Esophagus squamous epithelium (tissue), 5 donors: ENCODE data around the gene SLC17A2. TPM values are rescaled to one million over a fixed set of nuclear protein-coding genes. Genes with fewer than 3 reads are reported as not detected.

Experiments used
- DNase-seq: peaks from one replicate; lab custom pipeline; 2025; lab: John Stamatoyannopoulos, UW
- H3K27ac ChIP-seq, 4 donors: fragments of 200-600 bp; sonication (generic); one replicate each; pipeline ENCODE4 v1.5.1; 2016 to 2019; ENCODE audit warnings: mild to moderate bottlenecking in 1 of 4
- H3K27me3 ChIP-seq, 4 donors: fragments of 200-600 bp; sonication (generic); 1 replicate in 3 of 4; 2 replicates in 1 of 4; pipeline versions ENCODE4 v1.5.1 to v1.6.0; 2017 to 2021; ENCODE audit warnings: antibody characterized with exemption in 1 of 4
- H3K36me3 ChIP-seq, 3 donors: fragments of 200-600 bp; sonication (generic); one replicate each; pipeline ENCODE4 v1.5.1; 2016 to 2019
- H3K4me1 ChIP-seq, 3 donors: fragments of 200-600 bp; sonication (generic); one replicate each; pipeline ENCODE4 v1.5.1; 2017 to 2019
- H3K4me3 ChIP-seq, 4 donors: fragments of 200-600 bp; sonication (generic); 1 replicate in 3 of 4; 2 replicates in 1 of 4; pipeline ENCODE4 v1.5.1; 2016 to 2019; ENCODE audit warnings: mild to moderate bottlenecking in 2 of 4, moderate library complexity in 1 of 4
- H3K9me3 ChIP-seq, 3 donors: fragments of 200-600 bp; sonication (generic); one replicate each; pipeline ENCODE4 v1.5.1; 2016 to 2019
- CTCF ChIP-seq, 6 experiments: fragments of 450-650 bp in 4 of 6; fragments of 200-600 bp in 2 of 6; sonication (generic) in 2 of 6; IDR thresholded peaks; one replicate each; pipeline ENCODE4 v1.5.1; 2016 to 2019; ENCODE audit warnings: antibody characterized with exemption in 6 of 6, mild to moderate bottlenecking in 4 of 6, moderate library complexity in 4 of 6
- POLR2A ChIP-seq, 4 donors: fragments of 450-650 bp; IDR thresholded peaks; one replicate each; pipeline ENCODE4 v1.6.1; 2017; ENCODE audit warnings: antibody characterized with exemption in 4 of 4, mild to moderate bottlenecking in 4 of 4, moderate library complexity in 3 of 4
- WGBS, 2 donors: methylation state at CpG; one replicate each; pipeline ENCODE4 v1.1.5; 2018; 5-methylcytosine and 5-hydroxymethylcytosine counted together
- intact Hi-C: fragments of 100-400 bp; cut with DNase I; formaldehyde crosslinking; loops from one replicate; pipeline ENCODE4 v1.15.0; 2022
- total RNA-seq, 4 donors: library from RNA; depleted of rRNA; stranded (reverse); fragments of >200 nt; gene quantifications; one replicate each; pipeline ENCODE4 v1.1.0, GENCODE V29; 2016
- donor health status: DM: yes; HTN: yes; CAD: no.

SLC17A2 gene
- total RNA-seq, 4 donors from 2014 or later = not detected

GRCh38 chr6:25888626-25889025 lies 41.9 kb downstream of the SLC17A2 start:
- intact Hi-C loops = no loop called here
- no peaks in the 10 kb centered on the region for H3K4me1 ChIP-seq
- no peak for DNase-seq
- no peak for TF ChIP-seq CTCF (IDR thresholded peaks at IDR 0.05)
- no peak for TF ChIP-seq POLR2A (IDR thresholded peaks at IDR 0.05)
- WGBS, 2 donors = 82 to 92% methylated on average over 2 of the region's 2 CpGs
- H3K27ac ChIP-seq = no peak overlapping the region
- no peaks in the 10 kb centered on the region for H3K9me3 ChIP-seq
- no peaks in the 10 kb centered on the region for H3K36me3 ChIP-seq
- H3K4me3 ChIP-seq = no peak overlapping the region
- no peaks in the 10 kb centered on the region for H3K27me3 ChIP-seq

DNA sequence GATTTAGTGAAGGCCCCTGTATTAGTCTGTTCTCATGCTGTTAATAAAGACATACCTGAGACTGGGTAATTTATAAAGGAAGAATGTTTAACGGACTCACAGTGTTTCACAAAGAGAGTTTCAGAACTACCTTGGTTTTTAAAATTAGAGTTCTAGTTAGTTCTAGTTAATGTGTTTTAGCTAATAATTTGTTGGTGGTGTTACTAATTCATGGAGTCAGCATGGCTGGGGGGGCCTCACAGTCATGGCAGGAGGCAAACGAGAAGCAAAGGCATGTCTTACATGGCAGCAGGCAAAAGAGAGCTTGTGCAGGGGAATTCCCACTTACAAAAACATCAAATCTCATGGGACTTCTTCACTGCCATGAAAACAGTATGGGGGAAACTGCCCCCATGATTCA lies 44.4 kb downstream of the SLC17A2 start:
- Histone ChIP-seq H3K36me3 (no peaks in the 10 kb centered on the region), H3K4me3 (no peak overlapping the region), H3K27ac (no peak overlapping the region), H3K9me3 (no peaks in the 10 kb centered on the region), H3K27me3 (peaks cover 0 to 5% (median 0%) of the 10 kb centered on the region in 4 donors), H3K4me1 (no peaks in the 10 kb centered on the region)
- TF ChIP-seq POLR2A (IDR thresholded peaks at IDR 0.05) (no peak), CTCF (IDR thresholded peaks at IDR 0.05) (no peak)
- no peak for DNase-seq
- 70 to 88% methylated on average over 2 of the region's 2 CpGs for WGBS, 2 donors
- intact Hi-C loops = no loop called here

- Histone ChIP-seq H3K4me1 (no peaks in the 10 kb centered on the region), H3K9me3 (no peaks in the 10 kb centered on the region), H3K4me3 (no peak overlapping the region), H3K36me3 (no peaks in the 10 kb centered on the region), H3K27ac (no peak overlapping the region), H3K27me3 (peaks cover 0 to 5% (median 0%) of the 10 kb centered on the region in 4 donors)
- 21 to 38% methylated on average over 2 of the region's 2 CpGs for WGBS, 2 donors
- DNase-seq = no peak
- intact Hi-C loops = no loop called here
- TF ChIP-seq CTCF (IDR thresholded peaks at IDR 0.05) (no peak), POLR2A (IDR thresholded peaks at IDR 0.05) (no peak)
These were observed 46.5 kb downstream of the SLC17A2 start for GRCh38 chr6:25883991-25884390.

DNA sequence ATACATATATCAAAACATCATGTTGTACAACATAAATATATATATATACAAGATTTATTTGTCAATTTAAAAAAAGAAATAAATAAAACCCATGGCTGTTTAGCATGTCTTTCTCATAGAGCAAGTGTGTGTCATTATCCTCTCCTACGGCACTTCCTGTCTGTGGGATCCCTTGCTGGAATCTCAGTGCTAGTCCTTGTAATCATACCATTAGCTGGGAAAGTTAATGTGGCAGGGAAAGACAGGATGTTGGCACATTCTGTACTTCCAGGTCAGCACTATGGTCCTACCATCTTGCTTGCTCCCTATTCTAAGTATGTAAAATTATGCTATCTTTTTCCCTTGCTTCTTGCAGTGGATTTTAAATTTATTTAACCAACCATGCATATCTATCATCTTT lies 47.0 kb downstream of the SLC17A2 start:
- Histone ChIP-seq H3K9me3 (no peaks in the 10 kb centered on the region), H3K4me3 (no peak overlapping the region), H3K27ac (no peak overlapping the region), H3K27me3 (peaks cover 0 to 5% (median 0%) of the 10 kb centered on the region in 4 donors), H3K36me3 (no peaks in the 10 kb centered on the region), H3K4me1 (no peaks in the 10 kb centered on the region)
- DNase-seq = no peak
- 68 to 81% methylated on average over 1 of the region's 1 CpG for WGBS, 2 donors
- intact Hi-C loops = no loop called here
- TF ChIP-seq CTCF (IDR thresholded peaks at IDR 0.05) = no peak
- no peak for TF ChIP-seq POLR2A (IDR thresholded peaks at IDR 0.05)

DNA sequence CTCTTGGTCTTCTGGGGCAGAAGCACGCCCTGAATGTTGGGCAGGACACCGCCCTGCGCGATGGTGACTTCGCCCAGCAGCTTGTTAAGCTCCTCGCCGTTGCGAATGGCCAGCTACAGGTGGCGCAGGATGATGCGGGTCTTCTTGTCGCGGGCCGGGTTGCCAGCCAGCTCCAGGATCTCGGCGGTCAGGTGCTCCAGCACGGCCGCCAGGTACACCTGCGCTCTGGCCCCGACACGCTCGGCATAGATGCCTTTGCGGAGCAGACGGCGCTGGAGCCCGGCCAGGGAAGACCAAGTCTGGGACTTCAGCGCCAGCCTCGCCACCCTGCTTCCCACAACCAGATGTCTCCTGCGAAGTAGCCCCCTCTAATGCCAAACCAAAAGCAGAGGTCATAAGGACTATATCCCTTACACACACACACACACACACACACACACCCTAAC lies 48.4 kb downstream of the SLC17A2 start:
- WGBS, 2 donors = 79 to 80% methylated on average over 2 to 14 of the region's 28 CpGs
- TF ChIP-seq CTCF (IDR thresholded peaks at IDR 0.05) = peak in 1 of 6 experiments; percentile 5
- no peak for TF ChIP-seq POLR2A (IDR thresholded peaks at IDR 0.05)
- Histone ChIP-seq H3K4me3 (peak overlapping the region in 1 of 4 donors; percentile 30), H3K27ac (no peak overlapping the region), H3K4me1 (no peaks in the 10 kb centered on the region), H3K9me3 (no peaks in the 10 kb centered on the region), H3K36me3 (no peaks in the 10 kb centered on the region), H3K27me3 (peaks cover 0 to 5% (median 0%) of the 10 kb centered on the region in 4 donors)
- no peak for DNase-seq
- intact Hi-C loops = no loop called here
